CD4-positive, alpha-beta T cell treated with Interleukin-6 for 4 hours (primary cell): ENCODE measurements around the gene ARMC9.
"Not testable (repeated sequence)": the region's sequence is repeated elsewhere in the genome, so short reads cannot be mapped to it uniquely, and the experiment has no call there.

Source experiments
- DNase-seq: peaks from one replicate; pipeline ENCODE4 v3.0.0-alpha.2; 2020; ENCODE audit warnings: mixed read lengths

ARMC9 gene

DNA sequence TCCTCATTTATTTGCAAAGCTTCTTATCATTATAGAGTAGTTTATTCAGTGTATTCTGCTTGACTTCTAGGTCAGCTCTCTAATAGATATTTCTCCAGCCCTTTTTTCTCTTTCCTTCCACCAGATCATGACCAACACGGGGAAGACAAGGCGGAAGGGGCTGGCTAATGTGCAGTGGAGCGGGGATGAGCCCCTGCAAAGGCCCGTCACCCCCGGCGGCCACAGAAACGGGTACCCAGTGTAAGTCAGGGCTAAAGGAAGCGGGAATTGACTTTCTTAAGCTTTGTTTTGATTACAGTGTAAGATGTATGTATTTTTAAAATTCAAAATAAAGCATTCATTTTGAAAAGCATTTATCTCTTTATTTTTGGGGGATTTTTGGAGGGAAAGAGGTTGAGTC, 146.4 kb downstream of the ARMC9 start:
- no peak for DNase-seq

DNA sequence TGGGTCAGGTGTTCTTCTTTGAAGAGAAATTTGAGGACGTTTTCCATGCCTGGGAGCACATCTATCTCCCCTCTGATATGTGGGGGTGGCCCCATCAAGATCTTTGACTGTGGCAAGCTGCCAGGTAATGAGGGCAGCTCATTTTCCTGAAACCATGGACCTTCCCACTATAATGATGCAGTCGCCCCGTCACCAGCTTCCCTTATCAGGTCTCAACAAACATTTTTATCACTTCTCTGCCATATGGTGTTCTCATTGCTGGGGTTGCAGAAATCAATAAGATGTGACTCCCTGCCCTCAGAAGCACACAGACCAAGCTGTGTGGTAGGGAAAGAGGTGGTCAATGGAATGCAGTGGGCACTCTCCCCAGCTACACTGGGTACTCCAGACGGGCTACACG, 148.7 kb downstream of the ARMC9 start:
- no peak for DNase-seq

DNA sequence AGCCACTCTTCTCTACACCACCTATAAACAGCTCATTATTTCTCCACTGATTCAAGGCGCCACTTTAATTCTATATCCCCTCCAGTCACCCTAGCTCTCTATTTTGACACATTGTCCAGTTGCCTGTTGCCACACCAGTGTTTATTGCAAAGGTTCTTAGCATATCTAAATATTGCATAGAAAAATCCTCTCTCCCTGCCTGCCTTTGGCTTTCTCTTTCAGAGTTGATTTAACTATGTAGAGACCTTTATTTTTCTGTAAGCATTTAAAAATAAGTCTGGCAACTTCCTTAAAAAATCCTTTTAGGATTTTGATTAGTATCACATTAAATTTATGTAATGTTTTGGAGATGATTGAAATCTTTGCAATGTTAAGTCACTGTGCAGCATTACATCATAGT, 149.2 kb downstream of the ARMC9 start:
- DNase-seq: no peak

DNA sequence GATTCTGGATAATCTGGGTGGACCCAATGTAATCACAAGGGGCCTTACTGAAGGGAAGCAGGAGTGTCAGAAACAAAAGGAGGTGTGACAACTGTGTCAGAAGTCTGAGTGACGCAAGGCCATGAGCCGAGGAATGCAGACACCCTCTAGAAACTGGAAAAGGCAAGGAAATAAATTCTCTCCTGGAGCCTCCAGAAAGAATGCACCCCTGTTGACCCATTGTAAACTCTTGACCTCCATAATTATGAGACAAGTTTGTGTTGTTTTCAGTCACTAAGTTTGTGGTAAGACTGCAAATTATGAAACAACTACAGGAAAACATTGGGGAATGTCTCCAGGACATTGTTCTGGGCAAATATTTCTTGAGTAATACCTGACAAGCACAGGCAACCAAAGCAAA, 149.7 kb downstream of the ARMC9 start:
- no peak for DNase-seq

DNA sequence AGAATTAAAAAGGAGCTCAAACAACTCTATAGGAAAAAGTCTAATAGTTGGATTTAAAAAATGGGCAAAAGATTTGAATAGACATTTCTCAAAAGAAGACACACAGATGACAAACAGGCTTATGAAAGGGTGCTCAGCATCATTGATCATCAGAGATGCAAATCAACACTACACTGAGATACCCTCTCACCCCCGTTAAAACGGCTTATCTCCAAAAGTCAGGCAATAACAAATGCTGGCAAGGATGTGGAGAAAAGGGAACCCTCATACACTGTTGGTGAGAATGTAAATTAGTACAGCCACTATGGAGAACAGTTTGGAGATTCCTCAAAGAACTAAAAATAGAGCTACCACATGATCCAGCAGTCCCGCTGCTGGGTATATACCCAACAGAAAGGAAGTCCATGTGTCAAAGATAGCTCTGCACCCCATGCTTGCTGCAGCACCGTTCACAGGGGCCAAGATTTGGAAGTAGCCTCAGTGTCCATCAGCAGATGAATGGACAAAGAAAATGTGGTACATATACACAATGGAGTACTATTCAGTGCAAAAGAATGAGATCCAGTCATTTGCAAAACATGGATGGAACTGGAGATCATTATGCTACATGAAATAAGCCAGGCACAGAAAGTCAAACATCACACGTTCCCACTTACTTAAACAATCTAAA, 150.4 kb downstream of the ARMC9 start:
- DNase-seq: no peak

DNA sequence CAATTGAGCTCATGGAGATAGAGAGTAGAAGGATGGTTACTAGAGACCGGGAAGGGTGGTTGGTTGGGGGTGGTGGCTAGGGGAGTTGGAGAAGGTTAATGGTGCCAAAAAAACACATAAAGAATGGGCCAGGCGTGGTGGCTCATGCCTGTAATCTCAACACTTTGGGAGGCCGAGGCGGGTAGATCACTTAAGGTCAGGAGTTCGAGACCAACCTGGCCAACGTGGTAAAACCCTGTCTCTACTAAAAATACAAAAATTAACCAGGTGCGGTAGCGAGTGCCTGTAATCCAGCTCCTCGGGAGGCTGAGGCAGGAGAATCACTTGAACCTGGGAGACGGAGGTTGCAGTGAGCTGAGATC, 150.9 kb downstream of the ARMC9 start:
- DNase-seq: not testable (repeated sequence)

DNA sequence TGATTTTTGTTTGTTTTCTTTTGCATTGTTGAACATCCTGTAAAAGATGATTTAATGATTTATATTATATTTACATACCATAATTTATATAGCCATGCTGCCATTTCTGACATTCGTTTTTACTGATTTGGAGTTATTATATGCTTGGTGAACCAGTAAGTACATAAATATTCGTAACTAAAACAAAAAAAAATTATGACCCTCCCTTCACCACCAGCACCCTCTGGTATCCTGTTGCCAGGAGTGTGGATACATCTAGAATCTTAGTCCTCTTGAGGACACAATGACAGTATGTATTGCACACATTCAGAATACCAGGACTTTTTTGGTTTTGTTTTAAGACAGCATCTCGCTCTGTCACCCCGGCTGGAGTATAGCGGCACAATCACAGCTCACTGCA, 153.2 kb downstream of the ARMC9 start:
- DNase-seq: no peak

DNA sequence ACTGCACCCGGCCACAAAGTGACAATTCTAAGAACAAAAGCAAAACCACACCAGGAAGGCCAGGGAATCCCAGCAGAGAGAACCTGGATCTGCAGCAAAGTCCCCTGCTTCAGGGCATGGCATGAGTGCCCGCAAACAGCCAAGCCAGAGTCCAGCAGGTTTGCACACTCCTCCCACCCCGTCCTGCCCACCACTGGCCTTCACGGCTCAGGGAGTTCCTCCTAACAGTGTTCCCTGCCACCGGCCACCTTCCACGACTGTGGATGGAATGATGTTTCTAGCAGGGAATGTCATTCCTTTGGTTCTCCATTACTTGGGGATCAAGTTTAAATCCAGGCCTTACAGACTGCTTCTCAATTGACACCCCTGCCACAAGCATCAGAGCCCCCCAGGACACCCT, 155.0 kb downstream of the ARMC9 start:
- no peak for DNase-seq

DNA sequence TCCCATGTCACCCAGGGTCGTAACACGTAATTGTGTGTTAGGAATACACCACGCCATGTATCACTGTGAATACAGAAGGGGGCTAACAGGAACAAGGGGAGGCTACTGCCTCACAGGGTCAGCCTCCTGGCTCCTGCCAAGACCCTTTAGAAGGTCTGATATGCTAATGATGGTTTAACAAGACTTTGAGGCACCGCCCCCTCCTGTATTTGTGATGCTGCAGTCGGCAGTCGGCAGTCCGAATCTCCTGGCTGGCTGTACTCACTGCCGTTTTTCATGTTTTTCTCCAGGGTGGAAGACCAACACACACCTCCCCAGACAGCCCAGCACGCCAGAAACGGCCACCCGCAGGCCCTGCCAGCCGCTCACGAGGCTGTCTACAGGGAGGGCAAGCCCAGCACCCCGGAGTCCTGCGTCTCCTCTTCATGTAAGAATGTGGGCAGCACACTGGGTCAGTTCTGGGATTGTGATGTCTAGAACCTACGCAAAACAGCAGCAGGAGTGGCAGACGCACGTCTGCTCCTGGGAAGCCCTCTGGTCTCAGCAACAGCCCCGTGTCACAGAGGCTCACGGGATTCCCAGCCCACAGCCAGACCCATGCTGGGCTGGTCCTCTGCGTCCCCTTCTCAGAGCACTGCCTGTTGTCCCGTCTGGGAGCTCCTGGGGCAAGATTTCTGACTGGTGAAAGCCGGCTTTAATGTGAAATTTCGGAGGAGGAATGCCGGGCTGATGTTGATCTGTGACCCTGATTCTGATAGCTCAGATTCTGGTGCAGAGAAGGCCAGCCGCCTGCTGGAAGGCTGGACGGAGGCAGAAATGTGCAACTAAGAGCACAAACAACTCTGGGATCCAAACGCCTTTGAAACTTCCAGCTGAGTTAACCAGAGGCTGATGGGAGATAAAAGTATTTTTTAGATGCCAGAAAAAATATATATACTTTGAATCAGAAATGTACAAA, 157.4 kb downstream of the ARMC9 start:
- no peak for DNase-seq

DNA sequence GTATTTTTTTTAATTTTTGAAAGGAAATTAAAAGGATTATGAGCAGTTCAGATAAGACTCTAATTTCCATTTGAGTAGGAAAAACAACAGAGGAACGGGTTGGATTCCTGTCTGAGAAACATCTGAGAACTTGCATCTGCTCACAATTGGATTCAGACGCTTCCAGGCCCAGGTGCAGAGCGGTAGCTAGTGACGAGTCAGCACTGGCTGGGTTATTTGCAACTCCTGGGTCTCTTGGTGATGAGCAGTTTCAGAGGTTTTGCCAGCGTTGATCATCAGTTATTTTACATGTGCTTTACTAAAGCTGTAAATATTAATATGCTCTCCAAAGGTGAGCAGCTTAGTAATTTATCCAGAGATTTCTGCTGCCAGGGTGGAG, 158.0 kb downstream of the ARMC9 start:
- DNase-seq: no peak

DNA sequence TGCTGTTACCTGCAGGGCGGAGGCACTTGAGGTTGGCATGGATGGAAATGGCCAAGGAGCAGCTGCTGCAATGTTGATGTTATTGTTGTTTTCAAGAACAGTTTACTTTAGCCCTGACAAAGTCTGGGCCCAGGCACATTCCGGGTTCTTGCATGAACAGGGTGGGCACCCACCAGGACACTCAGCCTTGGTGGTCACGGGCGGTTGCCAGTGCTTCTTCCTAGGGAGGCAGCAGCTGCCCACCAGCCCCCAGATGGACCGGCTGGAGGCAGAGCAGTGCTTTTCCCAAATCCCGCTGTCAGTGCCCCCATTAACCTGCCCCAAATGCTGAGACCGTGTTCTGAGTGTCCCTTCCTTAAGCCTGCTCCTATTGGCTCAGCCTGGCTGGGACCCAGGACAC, 158.6 kb downstream of the ARMC9 start:
- no peak for DNase-seq

DNA sequence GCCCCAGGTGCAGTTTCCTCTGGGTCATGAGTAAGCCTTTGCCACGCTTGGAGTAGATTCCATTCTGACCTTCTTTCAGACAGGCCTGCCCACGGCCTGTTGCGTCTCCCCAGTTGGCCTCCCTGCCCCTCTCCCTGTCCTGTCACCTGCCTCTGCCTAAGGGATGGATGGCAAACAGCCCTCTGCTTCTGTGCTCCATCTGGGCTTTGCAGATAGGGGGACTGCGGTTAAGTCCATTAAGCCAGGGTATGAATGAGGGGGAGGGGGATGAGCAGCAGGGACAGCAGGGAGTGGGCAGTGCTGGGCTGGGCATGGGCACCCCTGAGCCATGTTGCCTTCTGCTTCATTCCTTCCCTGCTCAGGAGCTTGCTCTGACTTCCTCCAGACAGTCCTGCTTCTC, 159.5 kb downstream of the ARMC9 start:
- no peak for DNase-seq

DNA sequence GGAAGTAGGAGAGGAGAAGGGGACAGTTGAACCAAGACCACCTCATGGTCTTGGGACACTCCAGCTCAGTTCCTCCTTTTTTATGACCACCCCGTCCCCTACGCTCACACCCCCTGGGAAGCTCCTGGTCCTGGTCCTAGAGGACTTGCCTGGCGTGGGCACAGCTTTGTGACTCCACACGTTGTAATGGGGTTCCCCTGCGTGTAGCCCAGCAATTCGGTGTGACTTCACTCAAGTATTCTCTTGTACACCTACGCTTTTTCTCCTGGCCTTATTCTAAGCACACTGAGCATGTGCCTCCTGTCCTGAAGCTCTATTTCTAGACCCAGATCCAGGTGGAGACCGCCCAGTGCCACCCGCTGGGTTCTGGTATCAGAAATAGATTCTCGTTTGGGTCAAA, 161.0 kb downstream of the ARMC9 start:
- DNase-seq: no peak

DNA sequence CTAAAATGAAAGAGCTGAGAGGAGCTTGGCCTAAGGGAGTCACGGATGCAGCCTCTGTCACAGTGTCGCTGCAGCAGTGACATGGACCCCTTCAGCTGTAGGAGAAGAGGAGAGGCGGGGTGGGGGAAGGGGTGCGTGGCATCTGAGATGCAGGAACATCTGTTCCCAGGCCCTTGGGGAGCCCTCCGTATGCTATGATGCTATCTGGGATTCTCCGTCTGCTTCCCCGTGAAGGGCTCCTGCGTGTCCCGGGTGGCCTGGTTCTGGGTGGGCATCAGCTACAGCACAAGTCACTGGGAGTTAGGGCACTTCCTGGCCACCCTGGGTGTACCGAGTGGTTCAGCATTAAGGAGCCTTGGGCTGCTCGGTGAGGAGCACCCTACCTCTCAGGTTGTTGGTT, 161.5 kb downstream of the ARMC9 start:
- no peak for DNase-seq

DNA sequence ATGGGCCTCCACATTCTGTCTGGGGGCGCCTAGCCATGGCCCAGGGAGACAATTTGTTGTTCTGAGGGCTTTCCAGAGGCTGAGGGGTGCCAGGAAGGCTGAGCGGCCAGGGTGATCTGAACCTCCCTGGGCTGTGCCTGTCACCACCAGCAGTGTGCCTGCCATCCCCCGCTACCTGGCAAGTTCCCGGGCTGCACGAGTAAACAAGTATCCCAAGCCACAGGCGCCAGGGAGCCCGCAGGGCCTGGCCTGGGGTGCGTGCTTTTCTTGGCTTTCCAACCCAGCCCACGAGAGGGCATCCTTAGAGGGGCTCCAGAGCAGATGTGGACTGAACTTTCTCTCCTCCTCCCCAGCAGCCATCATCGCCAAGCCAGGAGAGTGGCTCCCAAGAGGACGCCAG, 162.0 kb downstream of the ARMC9 start:
- DNase-seq: no peak

DNA sequence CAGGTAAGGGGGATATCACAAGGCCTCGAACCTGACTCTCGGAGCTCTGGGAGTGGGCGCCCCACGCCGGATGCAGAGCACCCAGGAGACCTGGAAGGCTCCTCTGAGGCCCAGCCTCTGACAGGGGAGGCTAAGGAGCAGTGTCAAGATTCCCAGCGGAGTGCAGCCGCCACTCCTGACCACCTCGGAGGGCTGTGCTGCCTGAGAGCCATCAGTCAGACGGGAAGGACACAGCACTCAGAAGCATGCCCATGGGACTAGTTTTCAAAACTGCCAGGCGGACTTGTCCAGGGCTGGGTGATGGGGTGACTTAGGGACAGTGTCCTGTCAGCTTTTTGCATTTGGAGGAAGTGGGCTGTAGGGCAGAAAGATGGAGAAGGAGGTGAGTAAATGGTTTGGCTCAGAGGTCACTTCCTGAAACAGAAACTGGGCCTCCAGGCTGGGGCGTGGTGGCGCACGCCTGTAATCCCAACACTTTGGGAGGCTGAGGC, 162.5 kb downstream of the ARMC9 start:
- no peak for DNase-seq

DNA sequence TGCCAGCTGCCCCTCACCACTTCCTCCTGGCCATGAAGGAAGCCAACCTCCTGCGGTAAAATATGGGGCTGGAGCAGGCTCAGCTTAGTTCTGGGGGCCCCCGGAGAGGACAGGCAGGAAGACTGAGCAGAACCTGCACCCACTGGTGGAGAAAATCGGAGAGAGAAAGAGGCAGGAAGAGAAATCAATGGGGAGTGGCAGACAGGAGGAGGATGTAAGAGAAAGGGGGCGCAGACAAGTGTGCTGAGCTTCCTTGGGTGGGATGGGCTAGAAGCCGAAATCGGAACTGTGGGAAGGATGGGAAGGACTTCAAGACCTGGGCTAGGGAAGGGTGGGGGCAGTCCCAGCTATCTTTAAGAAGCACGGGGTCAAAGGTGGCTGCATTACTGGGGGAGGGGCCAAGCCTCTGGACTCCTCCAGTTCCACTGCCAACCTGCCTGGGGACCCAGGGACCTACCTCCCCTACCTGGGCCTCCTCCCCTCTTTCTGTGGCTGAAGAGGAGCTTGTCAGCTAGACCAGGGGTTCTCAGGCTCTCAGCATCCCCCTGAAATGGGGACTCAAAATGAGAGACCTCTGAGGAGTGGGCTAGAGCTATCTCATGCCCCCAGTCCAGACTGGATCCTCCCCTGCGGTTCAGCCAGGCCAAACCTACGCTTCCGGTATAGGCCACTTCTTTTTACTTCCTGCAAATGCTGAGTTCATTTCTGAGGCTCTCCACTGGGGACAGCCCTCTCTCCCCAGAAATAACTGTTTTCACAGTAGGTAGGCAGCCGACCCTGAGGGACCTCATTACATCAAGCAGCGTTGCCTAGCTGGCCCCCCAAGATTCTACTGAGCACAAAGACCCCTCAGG, 163.5 kb downstream of the ARMC9 start:
- DNase-seq: no peak

DNA sequence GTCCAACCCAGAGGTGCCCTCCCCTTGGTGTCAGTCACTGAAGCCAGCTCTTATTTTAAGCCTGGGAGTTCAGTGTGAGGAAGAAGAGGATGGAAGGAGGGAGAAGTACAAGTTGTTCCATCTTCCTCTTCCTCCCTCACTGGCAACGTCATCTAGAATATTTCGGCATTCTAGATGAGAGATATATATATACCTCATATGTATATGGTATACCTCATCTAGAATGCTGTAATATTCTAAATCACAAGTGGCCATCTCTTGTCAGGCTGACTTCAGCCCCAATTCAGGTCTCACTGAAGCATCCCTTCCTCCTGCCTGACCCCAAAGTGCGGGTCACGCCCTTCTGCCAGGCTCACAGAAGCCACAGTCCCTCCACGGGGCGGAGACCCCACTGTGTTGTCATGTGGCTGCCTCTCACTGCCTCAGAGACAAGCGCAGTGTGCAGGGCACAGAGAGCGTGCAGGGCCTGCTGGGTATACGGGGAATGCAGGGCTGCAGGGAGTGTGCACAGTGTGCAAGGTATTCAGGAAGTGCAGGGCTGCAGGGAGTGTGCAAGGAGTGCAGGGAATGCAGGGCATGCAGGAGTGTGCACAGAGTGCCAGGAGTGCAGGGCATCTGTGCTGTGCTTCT, 164.2 kb downstream of the ARMC9 start:
- DNase-seq: no peak

DNA sequence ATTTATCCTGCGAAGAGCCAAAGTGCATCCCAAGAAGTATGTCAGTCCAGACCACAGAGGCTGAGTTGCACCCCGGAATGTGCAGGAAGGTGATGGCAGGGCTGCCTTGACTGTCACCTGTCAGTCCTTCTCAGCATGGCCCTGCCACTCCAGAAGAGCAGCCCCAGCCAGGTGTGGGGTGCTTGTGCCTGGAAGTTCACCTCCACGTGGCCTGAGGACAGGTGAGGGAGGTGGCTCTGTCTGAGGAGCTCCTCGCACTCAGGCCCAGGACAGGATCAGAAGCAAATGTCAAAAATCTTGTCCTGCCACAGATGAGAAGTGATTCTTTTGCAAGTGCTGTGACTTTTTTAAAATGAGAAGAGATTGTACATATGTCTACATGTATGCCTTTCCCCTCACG, 165.6 kb downstream of the ARMC9 start:
- DNase-seq: no peak

DNA sequence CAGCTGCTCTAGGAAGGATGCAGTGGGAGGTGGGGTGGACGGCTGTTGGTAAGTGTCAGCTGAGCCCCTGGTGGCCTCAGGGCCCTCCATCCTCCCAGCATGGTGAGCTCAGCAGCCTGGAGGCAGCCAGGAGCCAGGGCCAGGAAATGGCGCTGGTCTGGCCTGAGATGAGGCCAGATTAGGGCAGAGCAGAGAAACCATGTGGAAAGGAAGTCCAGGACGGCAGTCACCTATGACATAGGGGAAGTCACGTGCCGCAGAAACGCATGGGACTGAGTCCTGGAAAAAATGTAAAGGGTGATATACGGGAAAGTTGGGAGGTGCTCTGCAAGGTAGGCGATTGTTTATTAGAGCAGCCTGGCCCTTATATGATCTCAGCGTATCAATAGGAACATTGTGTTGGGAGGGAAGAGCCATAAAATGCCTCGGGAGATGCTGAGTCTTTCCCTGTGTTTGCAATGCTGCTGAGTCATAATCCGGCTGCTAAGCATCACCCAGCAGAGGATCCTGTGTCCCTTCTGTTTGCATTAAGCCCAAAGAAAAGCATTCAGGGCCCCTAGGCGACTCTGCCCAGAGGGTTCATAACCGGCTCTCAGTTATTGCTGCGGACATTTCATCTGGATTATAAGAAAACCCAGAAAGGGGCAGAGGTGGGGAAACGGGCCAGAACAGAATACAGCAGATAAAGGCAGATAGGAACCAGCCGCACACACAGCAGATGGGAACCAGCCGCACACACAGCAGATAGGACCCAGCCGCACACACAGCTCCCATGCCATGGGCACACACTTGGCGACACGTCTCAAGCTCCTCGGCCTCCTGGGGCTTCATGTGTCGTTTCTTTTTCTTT, 166.8 kb downstream of the ARMC9 start:
- no peak for DNase-seq

DNA sequence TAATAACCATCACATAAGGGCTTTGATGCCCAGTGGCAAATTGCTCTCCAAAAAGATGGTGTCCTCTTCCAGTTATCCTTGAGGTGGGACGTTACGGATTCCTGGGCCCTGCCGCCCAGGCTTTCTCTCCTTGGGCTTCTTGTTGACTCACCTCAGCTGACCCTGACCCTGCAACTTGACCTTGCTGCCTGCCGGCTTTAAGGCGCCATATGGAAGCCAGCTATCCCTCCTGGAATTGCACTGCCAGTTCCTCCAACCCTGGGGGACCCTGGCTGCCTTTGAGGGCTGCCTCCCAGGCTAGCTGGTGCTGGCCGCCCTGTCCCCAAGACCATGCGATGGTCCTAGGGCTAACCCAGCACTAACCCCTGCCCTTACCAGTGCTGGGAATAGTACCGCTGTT, 168.7 kb downstream of the ARMC9 start:
- no peak for DNase-seq
